ENCODE results near the gene RSPRY1.

DNA sequence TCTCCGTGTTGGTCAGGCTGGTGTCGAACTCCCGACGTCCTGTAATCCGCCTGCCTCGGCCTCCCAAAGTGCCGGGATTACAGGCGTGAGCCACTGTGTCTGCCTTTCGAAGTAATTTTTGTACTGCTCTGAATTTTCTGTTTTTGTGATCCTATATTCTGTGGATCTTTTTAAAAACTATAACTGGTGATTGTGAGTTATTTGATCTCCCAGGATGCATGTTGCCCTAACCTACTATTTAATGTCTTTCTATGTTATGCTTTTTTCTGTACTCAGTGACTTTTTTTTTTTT lies 2.5 kb downstream of the RSPRY1 start:
- TF ChIP-seq, protein P1, sequence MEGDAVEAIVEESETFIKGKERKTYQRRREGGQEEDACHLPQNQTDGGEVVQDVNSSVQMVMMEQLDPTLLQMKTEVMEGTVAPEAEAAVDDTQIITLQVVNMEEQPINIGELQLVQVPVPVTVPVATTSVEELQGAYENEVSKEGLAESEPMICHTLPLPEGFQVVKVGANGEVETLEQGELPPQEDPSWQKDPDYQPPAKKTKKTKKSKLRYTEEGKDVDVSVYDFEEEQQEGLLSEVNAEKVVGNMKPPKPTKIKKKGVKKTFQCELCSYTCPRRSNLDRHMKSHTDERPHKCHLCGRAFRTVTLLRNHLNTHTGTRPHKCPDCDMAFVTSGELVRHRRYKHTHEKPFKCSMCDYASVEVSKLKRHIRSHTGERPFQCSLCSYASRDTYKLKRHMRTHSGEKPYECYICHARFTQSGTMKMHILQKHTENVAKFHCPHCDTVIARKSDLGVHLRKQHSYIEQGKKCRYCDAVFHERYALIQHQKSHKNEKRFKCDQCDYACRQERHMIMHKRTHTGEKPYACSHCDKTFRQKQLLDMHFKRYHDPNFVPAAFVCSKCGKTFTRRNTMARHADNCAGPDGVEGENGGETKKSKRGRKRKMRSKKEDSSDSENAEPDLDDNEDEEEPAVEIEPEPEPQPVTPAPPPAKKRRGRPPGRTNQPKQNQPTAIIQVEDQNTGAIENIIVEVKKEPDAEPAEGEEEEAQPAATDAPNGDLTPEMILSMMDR (IDR thresholded peaks at IDR 0.05): no peak
- no peak for TF ChIP-seq POLR2A (IDR thresholded peaks at IDR 0.05)

Data from adrenal gland (tissue), 5 donors.